Measurements from ENCODE around the gene ERFL.

DNA sequence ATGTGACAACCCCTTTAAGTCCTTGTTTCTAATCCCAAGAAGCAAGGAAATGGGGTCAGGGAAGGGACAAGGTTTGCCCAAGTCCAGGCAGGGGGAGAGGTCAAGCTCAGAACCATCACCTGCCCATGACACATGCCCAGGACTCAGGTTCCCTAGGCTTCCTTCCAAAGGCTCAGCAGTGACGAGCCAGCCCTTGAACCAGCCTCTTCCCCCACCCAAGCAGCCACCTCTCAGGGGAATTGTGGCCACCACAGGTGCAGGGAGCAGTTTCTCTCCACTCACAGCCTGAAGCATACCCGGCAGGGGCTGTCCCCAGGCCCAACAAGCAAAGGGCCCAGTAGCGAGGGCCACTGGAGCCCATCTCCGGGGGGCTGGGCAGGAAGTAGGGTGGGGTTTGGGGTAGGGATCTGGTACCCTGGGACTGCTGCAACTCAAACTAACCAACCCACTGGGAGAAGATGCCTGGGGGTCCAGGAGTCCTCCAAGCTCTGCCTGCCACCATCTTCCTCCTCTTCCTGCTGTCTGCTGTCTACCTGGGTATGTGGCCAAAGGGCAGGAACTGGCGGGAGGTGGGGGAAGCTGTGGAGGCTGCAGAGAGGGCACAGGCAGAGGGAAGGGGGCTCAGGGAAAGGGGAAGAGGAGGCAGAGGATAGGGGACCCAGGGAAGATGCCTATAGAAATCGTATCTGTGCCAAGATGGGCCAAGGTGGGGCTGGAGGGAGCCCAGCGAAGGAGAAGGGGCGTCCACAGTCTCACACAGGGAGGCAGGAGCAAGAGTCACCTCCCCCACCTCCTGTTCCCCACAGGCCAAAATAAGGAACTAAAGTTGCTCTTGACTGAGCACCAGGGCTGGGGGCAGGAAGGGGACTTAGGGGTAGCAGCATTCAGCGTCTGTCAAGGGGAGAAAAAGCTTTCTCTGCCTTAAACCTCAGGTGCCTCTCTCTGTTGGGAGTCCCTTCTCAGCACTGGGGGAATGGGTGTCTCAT lies 51.1 kb downstream of the ERFL start, which contains the start of gene CD79A:
- TF ChIP-seq, protein P1, sequence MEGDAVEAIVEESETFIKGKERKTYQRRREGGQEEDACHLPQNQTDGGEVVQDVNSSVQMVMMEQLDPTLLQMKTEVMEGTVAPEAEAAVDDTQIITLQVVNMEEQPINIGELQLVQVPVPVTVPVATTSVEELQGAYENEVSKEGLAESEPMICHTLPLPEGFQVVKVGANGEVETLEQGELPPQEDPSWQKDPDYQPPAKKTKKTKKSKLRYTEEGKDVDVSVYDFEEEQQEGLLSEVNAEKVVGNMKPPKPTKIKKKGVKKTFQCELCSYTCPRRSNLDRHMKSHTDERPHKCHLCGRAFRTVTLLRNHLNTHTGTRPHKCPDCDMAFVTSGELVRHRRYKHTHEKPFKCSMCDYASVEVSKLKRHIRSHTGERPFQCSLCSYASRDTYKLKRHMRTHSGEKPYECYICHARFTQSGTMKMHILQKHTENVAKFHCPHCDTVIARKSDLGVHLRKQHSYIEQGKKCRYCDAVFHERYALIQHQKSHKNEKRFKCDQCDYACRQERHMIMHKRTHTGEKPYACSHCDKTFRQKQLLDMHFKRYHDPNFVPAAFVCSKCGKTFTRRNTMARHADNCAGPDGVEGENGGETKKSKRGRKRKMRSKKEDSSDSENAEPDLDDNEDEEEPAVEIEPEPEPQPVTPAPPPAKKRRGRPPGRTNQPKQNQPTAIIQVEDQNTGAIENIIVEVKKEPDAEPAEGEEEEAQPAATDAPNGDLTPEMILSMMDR (IDR thresholded peaks at IDR 0.05) = no peak
- TF ChIP-seq POLR2A (IDR thresholded peaks at IDR 0.05) (no peak), POLR2AphosphoS5 (IDR thresholded peaks at IDR 0.05; ENCODE audit: insufficient read depth in 1 of 2, low read depth in 1 of 2) (no peak)
